GM12872 (cell line): ENCODE results near the gene USP10.

Source experiments
- TF ChIP-seq, protein P1 (sequence below): IDR thresholded peaks from 3 replicates; pipeline ENCODE4 v1.5.1; 2011; ENCODE audit warnings: low read depth, mild to moderate bottlenecking, low read length, moderate library complexity; ENCODE audit not compliant: insufficient read depth

USP10 gene

DNA sequence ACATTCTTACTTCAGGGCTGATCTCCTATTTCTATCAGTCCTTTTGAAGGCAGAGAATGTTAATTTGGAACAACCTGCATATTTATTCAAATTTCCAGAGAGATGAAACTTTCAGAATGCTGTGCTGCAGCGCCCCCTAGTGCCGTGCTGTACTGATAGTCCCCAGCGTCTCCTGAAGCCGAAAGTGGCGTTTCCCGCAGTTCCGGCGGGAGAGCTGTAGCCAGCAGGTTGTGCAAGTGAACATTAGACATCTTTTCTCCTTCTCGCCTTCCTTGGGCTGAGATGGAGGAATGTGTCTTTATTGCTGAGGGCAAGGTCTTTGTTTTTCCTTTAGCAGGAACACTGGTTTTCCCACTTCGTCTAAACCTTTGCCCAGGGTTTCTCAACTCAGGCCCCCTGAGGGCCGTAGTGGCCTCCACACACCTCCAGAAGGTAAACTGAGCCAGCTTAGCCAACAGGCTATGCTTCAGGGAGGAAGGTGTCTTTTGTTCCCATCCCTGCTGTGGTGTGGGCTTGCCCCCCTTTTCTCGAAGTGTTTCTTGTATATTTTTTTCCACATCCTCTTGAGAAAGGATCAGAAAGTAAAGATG, 26.4 kb downstream of the USP10 start:
- TF ChIP-seq, protein P1, sequence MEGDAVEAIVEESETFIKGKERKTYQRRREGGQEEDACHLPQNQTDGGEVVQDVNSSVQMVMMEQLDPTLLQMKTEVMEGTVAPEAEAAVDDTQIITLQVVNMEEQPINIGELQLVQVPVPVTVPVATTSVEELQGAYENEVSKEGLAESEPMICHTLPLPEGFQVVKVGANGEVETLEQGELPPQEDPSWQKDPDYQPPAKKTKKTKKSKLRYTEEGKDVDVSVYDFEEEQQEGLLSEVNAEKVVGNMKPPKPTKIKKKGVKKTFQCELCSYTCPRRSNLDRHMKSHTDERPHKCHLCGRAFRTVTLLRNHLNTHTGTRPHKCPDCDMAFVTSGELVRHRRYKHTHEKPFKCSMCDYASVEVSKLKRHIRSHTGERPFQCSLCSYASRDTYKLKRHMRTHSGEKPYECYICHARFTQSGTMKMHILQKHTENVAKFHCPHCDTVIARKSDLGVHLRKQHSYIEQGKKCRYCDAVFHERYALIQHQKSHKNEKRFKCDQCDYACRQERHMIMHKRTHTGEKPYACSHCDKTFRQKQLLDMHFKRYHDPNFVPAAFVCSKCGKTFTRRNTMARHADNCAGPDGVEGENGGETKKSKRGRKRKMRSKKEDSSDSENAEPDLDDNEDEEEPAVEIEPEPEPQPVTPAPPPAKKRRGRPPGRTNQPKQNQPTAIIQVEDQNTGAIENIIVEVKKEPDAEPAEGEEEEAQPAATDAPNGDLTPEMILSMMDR, result peak; percentile 93

DNA sequence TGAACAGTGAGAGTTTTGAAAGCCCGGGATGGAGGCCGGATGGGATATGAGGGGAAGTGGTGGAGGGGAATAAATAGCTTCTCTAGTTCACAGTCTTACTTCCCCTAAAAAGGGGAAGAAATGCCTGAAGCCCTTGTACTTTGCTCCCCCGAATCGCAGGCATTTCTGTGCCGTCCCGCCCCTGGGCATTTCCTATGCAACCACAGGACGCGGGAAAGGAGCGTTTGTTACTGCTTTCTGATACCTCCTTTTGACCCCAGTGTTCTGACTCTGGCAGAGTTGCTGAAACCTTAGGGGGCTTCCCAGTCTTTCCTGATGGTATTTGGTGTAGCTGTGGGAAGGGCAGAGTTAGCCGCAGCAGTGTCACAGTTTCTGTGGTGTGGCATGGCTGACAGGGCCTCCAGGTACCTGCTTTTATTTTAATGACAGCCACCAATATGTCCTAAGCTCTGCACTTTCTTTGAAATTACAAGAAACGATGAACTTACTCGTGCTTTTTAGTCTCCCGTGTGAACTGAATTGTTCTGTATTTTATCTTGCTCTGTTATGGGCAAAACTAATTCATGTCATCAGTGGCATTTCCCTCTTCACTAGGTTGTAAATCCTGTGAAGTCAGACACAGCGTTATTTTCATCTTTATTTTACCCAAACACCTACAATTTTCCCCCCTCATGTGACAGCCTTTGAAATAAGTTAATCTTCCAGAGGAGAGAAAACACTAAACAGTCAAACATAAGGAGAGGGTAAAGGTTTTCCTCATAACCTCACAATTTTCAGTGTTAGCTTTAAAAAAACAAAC, 27.1 kb downstream of the USP10 start:
- TF ChIP-seq, protein P1, result no peak

DNA sequence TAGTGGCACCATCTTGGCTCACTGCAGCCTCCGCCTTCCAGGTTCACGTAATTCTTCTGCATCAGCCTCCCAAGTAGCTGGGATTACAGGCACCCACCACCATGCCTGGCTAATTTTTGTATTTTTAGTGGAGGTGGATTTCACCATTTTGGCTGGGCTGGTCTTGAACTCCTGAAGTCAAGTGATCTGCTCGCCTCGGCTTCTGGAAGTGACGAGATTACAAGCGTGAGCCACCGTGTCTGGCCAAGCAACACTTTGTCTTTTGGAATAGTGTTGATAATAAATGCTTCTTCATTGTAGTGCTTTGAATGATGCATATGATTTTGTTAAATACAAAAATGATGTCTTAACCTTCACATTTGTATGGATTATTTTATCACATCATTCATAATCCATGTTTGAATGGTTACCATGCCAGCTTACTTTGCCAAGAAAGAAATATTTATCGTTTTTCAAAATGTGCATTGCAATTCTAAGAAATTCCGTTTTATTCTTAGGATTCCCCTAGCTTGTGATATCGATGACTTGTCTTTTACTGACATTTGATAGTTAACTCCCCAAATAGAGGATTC, 29.1 kb downstream of the USP10 start:
- TF ChIP-seq, protein P1, result no peak

DNA sequence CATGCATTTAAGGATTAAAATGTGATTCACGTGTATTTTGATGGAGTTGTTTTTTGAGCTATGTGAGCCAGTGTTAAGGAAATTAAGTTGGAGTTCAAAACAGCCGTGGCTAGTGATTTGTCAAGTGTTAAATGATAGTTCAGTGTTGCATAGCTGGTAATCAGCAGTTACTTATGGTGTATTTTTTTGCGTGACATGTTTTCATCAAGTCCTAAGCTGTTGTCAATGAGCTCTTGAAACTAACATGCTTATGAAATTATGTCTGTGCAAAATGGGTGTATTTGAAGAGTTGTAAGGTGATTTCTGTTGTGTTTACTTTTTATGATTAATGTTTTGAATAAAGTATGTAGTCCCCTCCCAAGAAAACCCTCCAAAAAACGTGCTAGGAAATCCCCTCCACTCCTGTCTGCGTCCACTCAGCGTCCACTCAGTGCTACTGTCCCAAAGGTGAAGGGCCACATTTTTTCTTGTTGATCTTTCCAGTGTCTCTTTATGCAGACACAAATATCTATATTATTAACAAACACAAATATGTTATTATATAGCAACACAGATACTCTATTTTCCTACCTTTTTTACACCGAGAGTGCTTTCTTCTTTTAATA, 30.0 kb downstream of the USP10 start:
- TF ChIP-seq, protein P1, result no peak

DNA sequence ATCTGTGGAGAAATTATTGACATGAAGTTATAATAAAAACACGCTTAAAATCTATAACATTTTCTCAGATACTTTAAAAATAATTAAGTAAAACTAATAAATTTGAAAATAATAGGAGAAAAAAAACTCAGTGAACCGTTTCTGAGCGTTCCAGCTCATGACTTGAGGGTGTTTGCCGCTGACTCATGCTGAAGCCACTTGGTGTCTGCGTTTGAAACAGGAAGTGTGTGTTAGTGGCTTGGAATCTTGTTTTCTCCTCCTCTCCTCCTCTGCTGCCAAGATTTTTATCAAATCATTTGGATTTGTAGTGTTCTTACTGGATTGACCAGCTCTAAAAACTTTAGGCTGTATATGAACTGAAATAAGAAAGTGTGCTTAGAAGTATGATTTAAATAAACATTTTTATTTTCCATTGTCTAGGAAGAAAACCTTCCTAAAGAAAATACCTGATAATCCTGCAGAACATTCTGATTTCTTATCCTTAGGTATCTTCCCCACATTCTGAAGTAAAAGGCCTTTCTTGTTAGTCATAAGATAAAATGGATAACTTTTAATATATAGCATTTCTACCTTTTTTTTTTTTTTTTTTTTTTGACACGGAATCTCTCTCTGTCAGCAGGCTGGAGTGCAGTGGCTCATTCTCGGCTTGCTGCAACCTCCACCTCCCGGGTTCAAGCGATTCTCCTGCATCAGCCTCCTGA, 30.8 kb downstream of the USP10 start:
- TF ChIP-seq, protein P1, result no peak

DNA sequence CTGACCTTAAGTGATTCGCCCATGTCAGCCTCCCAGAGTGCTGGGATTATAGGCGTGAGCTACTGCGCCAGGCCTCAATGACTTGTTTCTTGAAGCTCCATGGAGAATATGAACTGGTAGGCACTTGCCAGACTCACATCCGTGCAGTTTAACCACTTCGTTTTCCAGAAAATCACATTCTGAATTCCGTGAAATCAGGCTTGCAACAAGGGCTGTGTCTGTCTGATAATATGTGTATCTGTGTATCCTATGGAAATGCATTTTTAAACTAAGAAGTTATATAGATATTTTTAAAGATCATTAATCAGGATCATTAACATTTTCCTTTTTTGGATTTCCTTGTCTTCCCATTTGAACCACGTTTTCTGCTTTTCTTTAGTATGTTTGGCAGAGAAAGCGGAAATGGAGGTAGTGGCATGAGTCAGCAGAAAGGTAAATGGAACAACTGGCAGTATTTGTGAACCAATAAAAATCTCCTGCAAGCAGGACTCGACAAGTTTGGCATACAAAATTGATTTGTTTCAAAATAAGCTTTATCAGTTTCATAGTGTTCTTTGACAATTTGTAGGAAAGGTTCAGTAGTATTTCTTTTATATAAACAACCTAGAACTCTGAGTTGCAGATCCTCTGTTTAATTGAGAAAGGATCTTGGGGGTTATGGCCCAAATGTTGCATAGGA, 33.0 kb downstream of the USP10 start:
- TF ChIP-seq, protein P1, result no peak
